HCEC 1CT (cell line): ENCODE results near the gene PLAAT5.

ENCODE experiments used
- DNase-seq: peaks from one replicate; pipeline ENCODE4 v3.0.0-alpha.2; 2017

The PLAAT5 gene

GRCh38 chr11:63511048-63511748 is 20.2 kb upstream of the PLAAT5 start:
- no peak for DNase-seq

GRCh38 chr11:63510360-63511047 is 19.5 kb upstream of the PLAAT5 start:
- peak; percentile 28 for DNase-seq

GRCh38 chr11:63508745-63509144 is 17.8 kb upstream of the PLAAT5 start:
- no peak for DNase-seq

GRCh38 chr11:63508009-63508408 is 17.0 kb upstream of the PLAAT5 start:
- DNase-seq = no peak

GRCh38 chr11:63507511-63507910 is 16.5 kb upstream of the PLAAT5 start:
- DNase-seq = no peak

- DNase-seq = no peak
Observed at GRCh38 chr11:63506876-63507275, 15.9 kb upstream of the PLAAT5 start.

GRCh38 chr11:63505857-63506528 is 15.0 kb upstream of the PLAAT5 start, which contains the start of gene LGALS12:
TSS of gene LGALS12 (plus strand) at chr11:63506084. CDS start at chr11:63506459, 375 bp downstream.
- no peak for DNase-seq

- no peak for DNase-seq
Observed at GRCh38 chr11:63504933-63505586, 14.1 kb upstream of the PLAAT5 start.

GRCh38 chr11:63504054-63504453 is 13.1 kb upstream of the PLAAT5 start:
- no peak for DNase-seq

GRCh38 chr11:63503492-63503891 is 12.5 kb upstream of the PLAAT5 start:
- DNase-seq = no peak

- DNase-seq = no peak
Observed at GRCh38 chr11:63502252-63502820, 11.4 kb upstream of the PLAAT5 start.

GRCh38 chr11:63501236-63501635 is 10.3 kb upstream of the PLAAT5 start:
- no peak for DNase-seq

- no peak for DNase-seq
Observed at GRCh38 chr11:63499874-63500273, 8.9 kb upstream of the PLAAT5 start.

GRCh38 chr11:63494975-63495374 is 4.0 kb upstream of the PLAAT5 start:
- no peak for DNase-seq

GRCh38 chr11:63493127-63493526 is 2.2 kb upstream of the PLAAT5 start:
- no peak for DNase-seq

GRCh38 chr11:63492441-63492840 is 1.5 kb upstream of the PLAAT5 start:
- DNase-seq = no peak

GRCh38 chr11:63491636-63492372 is 837 bp upstream of the PLAAT5 start:
- DNase-seq = no peak

GRCh38 chr11:63491240-63491587 is 247 bp upstream of the PLAAT5 start:
- no peak for DNase-seq

- DNase-seq = no peak
Observed at GRCh38 chr11:63489879-63490278, 1.1 kb downstream of the PLAAT5 start.

- DNase-seq = no peak
Observed at GRCh38 chr11:63488789-63489188, 2.2 kb downstream of the PLAAT5 start.

- DNase-seq = no peak
Observed at GRCh38 chr11:63485777-63486176, 5.2 kb downstream of the PLAAT5 start.

- no peak for DNase-seq
Observed at GRCh38 chr11:63480039-63480438, 10.9 kb downstream of the PLAAT5 start.
